Glutamatergic neuron (in vitro differentiated cells): Measurements from ENCODE around the gene RNF126. TPM values are rescaled to one million over a fixed set of nuclear protein-coding genes. Genes with fewer than 3 reads are reported as not detected.

Experiments
- DNase-seq: peaks from one replicate; pipeline ENCODE4 v3.0.0; 2022
- H3K27ac Mint-ChIP-seq: one replicate; pipeline ENCODE4 v1.8.0; 2020; ENCODE audit warnings: mild to moderate bottlenecking, mixed read lengths, inconsistent platforms; ENCODE audit not compliant: unreplicated experiment
- H3K27me3 Mint-ChIP-seq: one replicate; pipeline ENCODE4 v1.8.0; 2020; ENCODE audit warnings: mild to moderate bottlenecking, moderate library complexity, mixed read lengths, inconsistent platforms; ENCODE audit not compliant: unreplicated experiment
- H3K36me3 Mint-ChIP-seq: one replicate; pipeline ENCODE4 v1.8.0; 2020; ENCODE audit warnings: mild to moderate bottlenecking, mixed read lengths, inconsistent platforms; ENCODE audit not compliant: unreplicated experiment
- H3K4me1 Mint-ChIP-seq: one replicate; pipeline ENCODE4 v1.8.0; 2020; ENCODE audit warnings: mild to moderate bottlenecking, low read depth, mixed read lengths, inconsistent platforms; ENCODE audit not compliant: unreplicated experiment
- H3K4me3 Mint-ChIP-seq: one replicate; pipeline ENCODE4 v1.8.0; 2020; ENCODE audit warnings: mild to moderate bottlenecking, mixed read lengths, inconsistent platforms; ENCODE audit not compliant: unreplicated experiment
- H3K9me3 Mint-ChIP-seq: one replicate; pipeline ENCODE4 v1.8.0; 2020; ENCODE audit warnings: mild to moderate bottlenecking, moderate library complexity, mixed read lengths, inconsistent platforms; ENCODE audit not compliant: unreplicated experiment
- CTCF ChIP-seq: fragments of 200-600 bp; sonication (generic); IDR thresholded peaks from one replicate; pipeline ENCODE4 v1.5.0; 2021; ENCODE audit not compliant: partially characterized antibody, unreplicated experiment
- long read RNA-seq: library from polyadenylated mRNA; unstranded; transcript quantifications from one replicate; pipeline ENCODE4 v2.0.0, GENCODE V29; 2020; ENCODE audit not compliant: unreplicated experiment
- total RNA-seq: library from RNA; stranded (reverse); fragmentation: NEBNext Ultra II Directional; extraction: Animal tissue kit (Norgen Biotek cat#: 25700); gene quantifications from one replicate; pipeline ENCODE4 v1.2.1, GENCODE V29; 2021; ENCODE audit not compliant: unreplicated experiment

Gene RNF126
- total RNA-seq: 51.7 TPM
- long read RNA-seq, transcript RNF126-201 (9 exons, 1,694 nt): major isoform, 26 of 33 reads
- long read RNA-seq, partial matches to known transcripts: 2 of 33 reads
- long read RNA-seq, other reads (novel, unspliced or antisense): 2 of 33 reads

DNA sequence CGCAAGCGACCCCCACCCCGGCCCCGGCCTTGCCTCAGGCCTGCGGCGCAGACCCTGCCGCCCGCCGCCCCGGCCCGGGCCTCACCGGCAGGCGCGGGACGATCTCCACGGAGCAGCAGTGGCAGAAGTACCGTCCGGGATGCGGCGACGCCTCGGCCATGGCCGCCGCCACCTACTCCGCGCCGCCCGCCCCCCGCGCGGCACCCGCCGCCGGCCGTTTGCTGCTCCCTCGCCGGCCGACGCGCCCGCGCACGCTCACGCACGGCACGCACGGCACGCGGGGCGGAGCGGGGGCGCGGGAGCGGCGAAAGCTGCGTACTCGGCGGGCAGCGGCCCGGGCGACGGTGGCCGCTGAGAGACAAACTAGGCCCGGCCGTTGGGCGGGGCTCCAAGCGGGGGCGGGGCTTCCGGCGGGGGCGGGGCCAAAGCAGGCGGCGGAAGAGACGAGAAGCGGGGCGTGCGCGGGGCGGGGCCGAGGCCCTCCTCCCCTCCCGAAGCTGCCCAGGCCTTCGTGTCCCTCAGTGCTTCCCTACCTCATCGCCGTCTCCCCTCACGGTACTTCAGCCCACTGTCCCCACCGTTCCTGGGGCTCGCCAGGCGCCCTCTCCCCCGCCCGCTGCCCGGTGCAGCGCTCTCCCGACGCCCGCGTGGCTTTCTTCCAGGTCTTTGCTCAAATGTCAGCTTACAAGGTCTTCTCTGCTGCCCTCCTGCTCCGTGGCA, at the start of gene RNF126:
Gene RNF126, minus strand, starts transcription at position 253 of the 720 bp plus-strand sequence. Its CDS starts 93 bp downstream, at position 160.
- peaks cover 4% of the 10 kb centered on the region for H3K4me1 Mint-ChIP-seq
- peak; percentile 91 for DNase-seq
- H3K27me3 Mint-ChIP-seq: peaks cover 8% of the 10 kb centered on the region
- H3K27ac Mint-ChIP-seq: peak within 1 kb of the TSS; percentile 72
- H3K36me3 Mint-ChIP-seq: no peaks in the 10 kb centered on the region
- H3K9me3 Mint-ChIP-seq: peaks cover 15% of the 10 kb centered on the region
- peak within 1 kb of the TSS; percentile 82 for H3K4me3 Mint-ChIP-seq
- no peak for TF ChIP-seq CTCF

- peaks cover 18% of the 10 kb centered on the region for H3K4me1 Mint-ChIP-seq
- H3K4me3 Mint-ChIP-seq: peak overlapping the region; percentile 94
- DNase-seq: no peak
- peaks cover 25% of the 10 kb centered on the region for H3K27me3 Mint-ChIP-seq
- peaks cover 5% of the 10 kb centered on the region for H3K36me3 Mint-ChIP-seq
- peak overlapping the region; percentile 98 for H3K27ac Mint-ChIP-seq
- H3K9me3 Mint-ChIP-seq: peaks cover 24% of the 10 kb centered on the region
- no peak for TF ChIP-seq CTCF
Measured at GRCh38 chr19:711254-711653, 48.2 kb upstream of the RNF126 start.

DNA sequence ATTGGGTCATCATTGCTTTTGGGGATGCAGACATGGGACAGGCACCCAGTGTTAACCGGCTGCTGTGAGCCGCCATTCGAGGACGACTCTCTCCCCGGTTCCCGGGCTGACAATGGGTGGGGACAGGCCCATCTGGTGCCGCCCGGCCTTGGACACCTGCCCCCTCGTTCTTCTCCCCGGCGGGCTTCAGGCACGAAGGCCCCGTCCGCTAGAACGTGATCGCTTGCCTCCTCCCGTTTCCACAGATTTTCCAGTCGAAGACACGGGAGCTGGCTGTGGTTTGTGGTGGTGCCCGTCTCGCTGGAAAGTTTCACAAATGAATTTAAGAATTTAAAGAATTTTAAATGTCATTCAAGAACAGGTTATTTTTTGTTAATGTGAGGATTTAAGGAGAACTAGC, 47.8 kb upstream of the RNF126 start:
- peak overlapping the region; percentile 94 for H3K4me3 Mint-ChIP-seq
- H3K27ac Mint-ChIP-seq: peak overlapping the region; percentile 98

GRCh38 chr19:709965-710571, 47.1 kb upstream of the RNF126 start:
- no peaks in the 10 kb centered on the region for H3K36me3 Mint-ChIP-seq
- H3K27ac Mint-ChIP-seq: peak overlapping the region; percentile 98
- H3K27me3 Mint-ChIP-seq: peaks cover 22% of the 10 kb centered on the region
- peaks cover 13% of the 10 kb centered on the region for H3K4me1 Mint-ChIP-seq
- H3K4me3 Mint-ChIP-seq: peak overlapping the region; percentile 71
- TF ChIP-seq CTCF: no peak
- peak; percentile 84 for DNase-seq
- peaks cover 20% of the 10 kb centered on the region for H3K9me3 Mint-ChIP-seq

More for the DNA sequence above, 47.8 kb upstream of the RNF126 start:
- Mint-ChIP-seq H3K9me3 (peaks cover 24% of the 10 kb centered on the region), H3K4me1 (peaks cover 17% of the 10 kb centered on the region), H3K36me3 (peaks cover 5% of the 10 kb centered on the region), H3K27me3 (peaks cover 25% of the 10 kb centered on the region)
- peak; percentile 80 for DNase-seq
- TF ChIP-seq CTCF: no peak
